ENCODE results near the gene PPP2R1A. TPM values are rescaled to one million over a fixed set of nuclear protein-coding genes. Genes with fewer than 3 reads are reported as not detected.
"Not testable (repeated sequence)": the region's sequence is repeated elsewhere in the genome, so short reads cannot be mapped to it uniquely, and the experiment has no call there.

The PPP2R1A gene
- total and polyA plus RNA-seq, 4 donors = 33.6 to 61.6 (median 59.8) TPM

DNA sequence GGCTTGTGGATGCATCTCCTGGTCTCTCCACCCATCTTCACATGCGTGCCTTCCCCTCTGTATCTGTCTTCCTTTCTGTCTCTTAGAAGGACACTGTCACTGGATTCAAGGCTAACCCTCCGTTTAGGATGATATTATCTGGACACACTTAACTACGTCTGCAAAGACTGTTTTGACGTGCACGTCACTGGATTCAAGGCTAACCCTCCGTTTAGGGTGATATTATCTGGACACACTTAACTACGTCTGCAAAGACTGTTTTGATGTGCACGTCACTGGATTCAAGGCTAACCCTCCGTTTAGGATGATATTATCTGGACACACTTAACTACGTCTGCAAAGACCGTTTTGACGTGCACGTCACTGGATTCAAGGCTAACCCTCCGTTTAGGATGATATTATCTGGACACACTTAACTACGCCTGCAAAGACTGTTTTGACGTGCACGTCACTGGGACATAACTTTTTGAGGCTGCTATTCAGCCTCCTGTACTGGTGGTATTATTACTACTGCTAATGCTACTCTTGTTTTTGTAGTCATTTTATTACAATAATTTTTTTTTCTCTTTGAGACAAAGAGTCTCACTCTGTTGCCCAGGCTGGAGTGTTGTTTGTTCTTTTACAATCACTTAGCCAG lies 11.0 kb downstream of the PPP2R1A start:
- H3K36me3 ChIP-seq (ENCODE audit: control insufficient read depth in 4 of 4, insufficient read depth in 3 of 4, low read depth in 1 of 4, low read length in 3 of 4) = peaks cover 5 to 71% (median 53%) of the 10 kb centered on the region in 4 donors
- not testable (repeated sequence) for H3K27me3 ChIP-seq (ENCODE audit: control insufficient read depth in 4 of 4, insufficient read depth in 4 of 4, low read length in 3 of 4); H3K9ac ChIP-seq (ENCODE audit: low read depth in 1 of 2, low read length in 2 of 2); DNase-seq (ENCODE audit: low spot score); H3K4me1 ChIP-seq (ENCODE audit: control insufficient read depth in 4 of 4, insufficient read depth in 4 of 4, low read length in 3 of 4); H3K9me3 ChIP-seq (ENCODE audit: control insufficient read depth in 4 of 4, low read length in 3 of 4); H3K27ac ChIP-seq (ENCODE audit: low read depth in 1 of 2, low read length in 2 of 2); H3K4me3 ChIP-seq (ENCODE audit: low read depth in 1 of 3, low read length in 3 of 3)
- 94% methylated on average over 17 of the region's 17 CpGs for WGBS

DNA sequence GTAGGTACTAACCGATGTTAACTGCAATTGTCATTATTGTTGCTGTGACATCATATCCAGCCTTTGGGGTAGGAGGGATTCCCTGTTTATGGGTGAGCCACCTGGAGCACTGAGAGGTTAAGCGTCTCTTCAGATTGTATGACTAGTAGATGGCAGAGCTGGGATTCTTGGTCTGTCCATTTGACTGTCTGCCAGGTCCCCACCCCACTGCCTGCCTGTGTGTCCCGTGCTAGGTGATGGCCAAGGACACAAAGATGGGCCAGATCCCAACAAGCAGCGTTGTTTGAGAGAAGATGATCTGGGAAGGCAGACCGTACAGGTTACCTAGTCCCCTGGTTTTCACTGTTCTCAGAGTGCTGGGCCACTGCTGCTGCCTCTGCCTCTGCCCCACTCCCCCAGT lies 16.6 kb downstream of the PPP2R1A start:
- Histone ChIP-seq H3K9me3 (ENCODE audit: control insufficient read depth in 4 of 4, low read length in 3 of 4) (no peaks in the 10 kb centered on the region), H3K4me3 (ENCODE audit: low read depth in 1 of 3, low read length in 3 of 3) (no peak overlapping the region), H3K9ac (ENCODE audit: low read depth in 1 of 2, low read length in 2 of 2) (no peak overlapping the region), H3K4me1 (ENCODE audit: control insufficient read depth in 4 of 4, insufficient read depth in 4 of 4, low read length in 3 of 4) (no peaks in the 10 kb centered on the region), H3K36me3 (ENCODE audit: control insufficient read depth in 4 of 4, insufficient read depth in 3 of 4, low read depth in 1 of 4, low read length in 3 of 4) (peaks cover 10 to 90% (median 76%) of the 10 kb centered on the region in 4 donors), H3K27me3 (ENCODE audit: control insufficient read depth in 4 of 4, insufficient read depth in 4 of 4, low read length in 3 of 4) (no peaks in the 10 kb centered on the region), H3K27ac (ENCODE audit: low read depth in 1 of 2, low read length in 2 of 2) (no peak overlapping the region)
- no peak for TF ChIP-seq JUND (IDR thresholded peaks at IDR 0.05)
- TF ChIP-seq, protein P1, sequence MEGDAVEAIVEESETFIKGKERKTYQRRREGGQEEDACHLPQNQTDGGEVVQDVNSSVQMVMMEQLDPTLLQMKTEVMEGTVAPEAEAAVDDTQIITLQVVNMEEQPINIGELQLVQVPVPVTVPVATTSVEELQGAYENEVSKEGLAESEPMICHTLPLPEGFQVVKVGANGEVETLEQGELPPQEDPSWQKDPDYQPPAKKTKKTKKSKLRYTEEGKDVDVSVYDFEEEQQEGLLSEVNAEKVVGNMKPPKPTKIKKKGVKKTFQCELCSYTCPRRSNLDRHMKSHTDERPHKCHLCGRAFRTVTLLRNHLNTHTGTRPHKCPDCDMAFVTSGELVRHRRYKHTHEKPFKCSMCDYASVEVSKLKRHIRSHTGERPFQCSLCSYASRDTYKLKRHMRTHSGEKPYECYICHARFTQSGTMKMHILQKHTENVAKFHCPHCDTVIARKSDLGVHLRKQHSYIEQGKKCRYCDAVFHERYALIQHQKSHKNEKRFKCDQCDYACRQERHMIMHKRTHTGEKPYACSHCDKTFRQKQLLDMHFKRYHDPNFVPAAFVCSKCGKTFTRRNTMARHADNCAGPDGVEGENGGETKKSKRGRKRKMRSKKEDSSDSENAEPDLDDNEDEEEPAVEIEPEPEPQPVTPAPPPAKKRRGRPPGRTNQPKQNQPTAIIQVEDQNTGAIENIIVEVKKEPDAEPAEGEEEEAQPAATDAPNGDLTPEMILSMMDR (IDR thresholded peaks at IDR 0.05; ENCODE audit: low read depth, low read length, missing input control) = no peak
- TF ChIP-seq GABPA (IDR thresholded peaks at IDR 0.05 in 1 of 2, conservative IDR thresholded peaks at IDR 0.05 in 1 of 2) = no peak
- TF ChIP-seq, protein P2, sequence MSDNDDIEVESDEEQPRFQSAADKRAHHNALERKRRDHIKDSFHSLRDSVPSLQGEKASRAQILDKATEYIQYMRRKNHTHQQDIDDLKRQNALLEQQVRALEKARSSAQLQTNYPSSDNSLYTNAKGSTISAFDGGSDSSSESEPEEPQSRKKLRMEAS (IDR thresholded peaks at IDR 0.05) = no peak
- TF ChIP-seq HNF4A (conservative IDR thresholded peaks at IDR 0.05) = no peak
- TF ChIP-seq, protein P3, sequence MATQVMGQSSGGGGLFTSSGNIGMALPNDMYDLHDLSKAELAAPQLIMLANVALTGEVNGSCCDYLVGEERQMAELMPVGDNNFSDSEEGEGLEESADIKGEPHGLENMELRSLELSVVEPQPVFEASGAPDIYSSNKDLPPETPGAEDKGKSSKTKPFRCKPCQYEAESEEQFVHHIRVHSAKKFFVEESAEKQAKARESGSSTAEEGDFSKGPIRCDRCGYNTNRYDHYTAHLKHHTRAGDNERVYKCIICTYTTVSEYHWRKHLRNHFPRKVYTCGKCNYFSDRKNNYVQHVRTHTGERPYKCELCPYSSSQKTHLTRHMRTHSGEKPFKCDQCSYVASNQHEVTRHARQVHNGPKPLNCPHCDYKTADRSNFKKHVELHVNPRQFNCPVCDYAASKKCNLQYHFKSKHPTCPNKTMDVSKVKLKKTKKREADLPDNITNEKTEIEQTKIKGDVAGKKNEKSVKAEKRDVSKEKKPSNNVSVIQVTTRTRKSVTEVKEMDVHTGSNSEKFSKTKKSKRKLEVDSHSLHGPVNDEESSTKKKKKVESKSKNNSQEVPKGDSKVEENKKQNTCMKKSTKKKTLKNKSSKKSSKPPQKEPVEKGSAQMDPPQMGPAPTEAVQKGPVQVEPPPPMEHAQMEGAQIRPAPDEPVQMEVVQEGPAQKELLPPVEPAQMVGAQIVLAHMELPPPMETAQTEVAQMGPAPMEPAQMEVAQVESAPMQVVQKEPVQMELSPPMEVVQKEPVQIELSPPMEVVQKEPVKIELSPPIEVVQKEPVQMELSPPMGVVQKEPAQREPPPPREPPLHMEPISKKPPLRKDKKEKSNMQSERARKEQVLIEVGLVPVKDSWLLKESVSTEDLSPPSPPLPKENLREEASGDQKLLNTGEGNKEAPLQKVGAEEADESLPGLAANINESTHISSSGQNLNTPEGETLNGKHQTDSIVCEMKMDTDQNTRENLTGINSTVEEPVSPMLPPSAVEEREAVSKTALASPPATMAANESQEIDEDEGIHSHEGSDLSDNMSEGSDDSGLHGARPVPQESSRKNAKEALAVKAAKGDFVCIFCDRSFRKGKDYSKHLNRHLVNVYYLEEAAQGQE (IDR thresholded peaks at IDR 0.05) = no peak
- TF ChIP-seq EGR1 (IDR thresholded peaks at IDR 0.05; ENCODE audit: low read depth in 2 of 2) = no peak
- no peak for TF ChIP-seq FOXA1 (IDR thresholded peaks at IDR 0.05)
- TF ChIP-seq NR2F2 (IDR thresholded peaks at IDR 0.05) = no peak
- TF ChIP-seq SP1 (IDR thresholded peaks at IDR 0.05) = no peak
- TF ChIP-seq RAD21 (IDR thresholded peaks at IDR 0.05) = no peak
- no peak for TF ChIP-seq RXRA (IDR thresholded peaks at IDR 0.05)
- no peak for TF ChIP-seq TAF1 (conservative IDR thresholded peaks at IDR 0.05)
- TF ChIP-seq HNF4G (IDR thresholded peaks at IDR 0.05) = no peak
- TF ChIP-seq, protein P4, sequence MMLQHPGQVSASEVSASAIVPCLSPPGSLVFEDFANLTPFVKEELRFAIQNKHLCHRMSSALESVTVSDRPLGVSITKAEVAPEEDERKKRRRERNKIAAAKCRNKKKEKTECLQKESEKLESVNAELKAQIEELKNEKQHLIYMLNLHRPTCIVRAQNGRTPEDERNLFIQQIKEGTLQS (IDR thresholded peaks at IDR 0.05) = no peak
- no peak for TF ChIP-seq YY1 (IDR thresholded peaks at IDR 0.05)
- TF ChIP-seq, protein P5, sequence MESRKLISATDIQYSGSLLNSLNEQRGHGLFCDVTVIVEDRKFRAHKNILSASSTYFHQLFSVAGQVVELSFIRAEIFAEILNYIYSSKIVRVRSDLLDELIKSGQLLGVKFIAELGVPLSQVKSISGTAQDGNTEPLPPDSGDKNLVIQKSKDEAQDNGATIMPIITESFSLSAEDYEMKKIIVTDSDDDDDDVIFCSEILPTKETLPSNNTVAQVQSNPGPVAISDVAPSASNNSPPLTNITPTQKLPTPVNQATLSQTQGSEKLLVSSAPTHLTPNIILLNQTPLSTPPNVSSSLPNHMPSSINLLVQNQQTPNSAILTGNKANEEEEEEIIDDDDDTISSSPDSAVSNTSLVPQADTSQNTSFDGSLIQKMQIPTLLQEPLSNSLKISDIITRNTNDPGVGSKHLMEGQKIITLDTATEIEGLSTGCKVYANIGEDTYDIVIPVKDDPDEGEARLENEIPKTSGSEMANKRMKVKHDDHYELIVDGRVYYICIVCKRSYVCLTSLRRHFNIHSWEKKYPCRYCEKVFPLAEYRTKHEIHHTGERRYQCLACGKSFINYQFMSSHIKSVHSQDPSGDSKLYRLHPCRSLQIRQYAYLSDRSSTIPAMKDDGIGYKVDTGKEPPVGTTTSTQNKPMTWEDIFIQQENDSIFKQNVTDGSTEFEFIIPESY (IDR thresholded peaks at IDR 0.05) = no peak
- WGBS = 87% methylated on average over 5 of the region's 5 CpGs
- no peak for DNase-seq (ENCODE audit: low spot score)
